CD4-positive, alpha-beta T cell treated with Interferon gamma for 1 hour (primary cell): ENCODE measurements around the gene ADAMTS7.
"Not testable (repeated sequence)": the region's sequence is repeated elsewhere in the genome, so short reads cannot be mapped to it uniquely, and the experiment has no call there.

Experiments
- DNase-seq: peaks from one replicate; pipeline ENCODE4 v3.0.0-alpha.2; 2020

ADAMTS7 gene

GRCh38 chr15:78781381-78781780 lies 29.9 kb downstream of the ADAMTS7 start:
- not testable (repeated sequence) for DNase-seq

GRCh38 chr15:78779975-78780374 lies 31.3 kb downstream of the ADAMTS7 start:
- DNase-seq = not testable (repeated sequence)

- not testable (repeated sequence) for DNase-seq
These were observed 32.0 kb downstream of the ADAMTS7 start for GRCh38 chr15:78779176-78779785.

GRCh38 chr15:78778422-78778821 lies 32.8 kb downstream of the ADAMTS7 start:
- DNase-seq = no peak

- DNase-seq = not testable (repeated sequence)
These were observed 33.3 kb downstream of the ADAMTS7 start for GRCh38 chr15:78777953-78778345.

GRCh38 chr15:78777290-78777952 lies 33.8 kb downstream of the ADAMTS7 start:
- not testable (repeated sequence) for DNase-seq

- not testable (repeated sequence) for DNase-seq
These were observed 35.0 kb downstream of the ADAMTS7 start for GRCh38 chr15:78776046-78776925.

GRCh38 chr15:78775472-78775871 lies 35.8 kb downstream of the ADAMTS7 start:
- DNase-seq = no peak

GRCh38 chr15:78774451-78774990 lies 36.7 kb downstream of the ADAMTS7 start:
- not testable (repeated sequence) for DNase-seq

GRCh38 chr15:78773765-78774450 lies 37.4 kb downstream of the ADAMTS7 start:
- not testable (repeated sequence) for DNase-seq

GRCh38 chr15:78772738-78773137 lies 38.5 kb downstream of the ADAMTS7 start:
- DNase-seq = no peak

- DNase-seq = not testable (repeated sequence)
These were observed 39.7 kb downstream of the ADAMTS7 start for GRCh38 chr15:78771436-78772000.

- not testable (repeated sequence) for DNase-seq
These were observed 40.2 kb downstream of the ADAMTS7 start for GRCh38 chr15:78771020-78771419.

GRCh38 chr15:78769473-78770225 lies 41.6 kb downstream of the ADAMTS7 start:
- DNase-seq = not testable (repeated sequence)

GRCh38 chr15:78768531-78769408 lies 42.5 kb downstream of the ADAMTS7 start:
- DNase-seq = no peak

- no peak for DNase-seq
These were observed 43.2 kb downstream of the ADAMTS7 start for GRCh38 chr15:78768096-78768495.

GRCh38 chr15:78767331-78767951 lies 43.8 kb downstream of the ADAMTS7 start:
- DNase-seq = no peak

- not testable (repeated sequence) for DNase-seq
These were observed 44.6 kb downstream of the ADAMTS7 start for GRCh38 chr15:78766641-78767071.

GRCh38 chr15:78766041-78766440 lies 45.2 kb downstream of the ADAMTS7 start:
- DNase-seq = no peak
